Ishikawa (cell line): ENCODE data around the gene DHRS3.

Experiments
- CEBPB ChIP-seq: IDR thresholded peaks from 2 replicates; pipeline ENCODE4 v1.6.1; 2012
- CREB1 ChIP-seq: IDR thresholded peaks from 2 replicates; pipeline ENCODE4 v1.6.1; 2012; ENCODE audit warnings: low read depth
- EGR1 ChIP-seq: IDR thresholded peaks from 2 replicates; pipeline ENCODE4 v1.6.1; 2012
- EP300 ChIP-seq: IDR thresholded peaks from 2 replicates; pipeline ENCODE4 v1.6.1; 2012; ENCODE audit warnings: borderline replicate concordance
- FOXM1 ChIP-seq: IDR thresholded peaks from 2 replicates; pipeline ENCODE4 v1.6.1; 2012; ENCODE audit warnings: low read depth, borderline replicate concordance
- MAX ChIP-seq: IDR thresholded peaks from 2 replicates; pipeline ENCODE4 v1.6.1; 2012
- NFIC ChIP-seq: IDR thresholded peaks from 2 replicates; pipeline ENCODE4 v1.6.1; 2012
- RAD21 ChIP-seq: IDR thresholded peaks from 2 replicates; pipeline ENCODE4 v1.6.1; 2012; ENCODE audit warnings: low read depth
- REST ChIP-seq: IDR thresholded peaks from 2 replicates; pipeline ENCODE4 v1.6.1; 2012; ENCODE audit warnings: low read depth, mild to moderate bottlenecking
- TAF1 ChIP-seq: IDR thresholded peaks from 2 replicates; pipeline ENCODE4 v1.6.1; 2012; ENCODE audit warnings: low read depth, mild to moderate bottlenecking
- TCF12 ChIP-seq: IDR thresholded peaks from 2 replicates; pipeline ENCODE4 v1.6.1; 2012; ENCODE audit warnings: low read depth
- TEAD4 ChIP-seq: IDR thresholded peaks from 2 replicates; pipeline ENCODE4 v1.6.1; 2012
- YY1 ChIP-seq: IDR thresholded peaks from 2 replicates; pipeline ENCODE4 v1.6.1; 2012; ENCODE audit warnings: low read depth
- ZBTB7A ChIP-seq: IDR thresholded peaks from 2 replicates; pipeline ENCODE4 v1.6.1; 2012; ENCODE audit warnings: low read depth
- TF ChIP-seq, protein P1 (sequence below): IDR thresholded peaks from 2 replicates; pipeline ENCODE4 v1.6.1; 2012

The DHRS3 gene

DNA sequence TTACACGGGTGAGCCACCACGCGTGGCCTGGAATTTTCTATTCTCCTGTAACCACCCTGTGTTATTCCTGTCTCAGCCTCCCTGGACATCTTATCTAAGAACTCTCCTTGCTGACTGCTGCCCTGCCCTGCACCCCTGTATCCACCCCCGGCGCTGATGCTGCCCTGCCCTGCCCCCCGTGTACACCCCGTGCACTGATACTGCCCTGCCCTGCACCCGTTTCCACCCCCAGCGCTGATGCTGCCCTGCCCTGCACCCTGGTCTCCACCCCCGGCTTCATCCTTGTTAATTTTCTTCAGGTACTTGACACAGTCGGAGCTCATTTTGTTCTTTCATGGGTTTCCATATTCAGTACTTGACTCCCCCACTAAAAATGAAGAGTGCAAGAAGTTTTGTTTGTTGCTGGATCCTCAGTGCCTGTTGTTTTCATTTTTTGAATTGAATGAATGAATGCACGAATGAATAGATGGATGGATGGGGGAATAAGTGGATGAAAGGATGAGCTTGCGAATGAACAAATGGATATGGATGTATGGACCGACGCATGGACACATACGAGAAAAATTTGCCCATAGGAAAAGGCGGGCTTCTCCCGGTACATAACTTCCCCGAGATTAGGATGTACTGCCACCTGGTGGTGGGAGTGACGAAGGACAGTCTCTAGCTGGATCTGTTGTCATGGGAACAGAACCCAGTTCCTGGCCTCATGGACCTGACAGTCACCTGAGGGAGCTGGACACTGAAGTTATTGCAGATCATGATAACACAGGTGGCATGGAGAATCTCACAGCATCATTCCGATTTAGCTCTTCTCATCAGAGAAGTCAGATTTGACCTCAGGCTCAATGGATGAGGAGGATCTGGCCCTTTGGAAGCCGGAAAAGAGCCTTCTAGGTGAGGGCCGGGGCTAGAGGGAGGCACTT lies 40.8 kb upstream of the DHRS3 start:
- TF ChIP-seq RAD21 (peak; percentile 98), FOXM1 (no peak), TAF1 (no peak)

DNA sequence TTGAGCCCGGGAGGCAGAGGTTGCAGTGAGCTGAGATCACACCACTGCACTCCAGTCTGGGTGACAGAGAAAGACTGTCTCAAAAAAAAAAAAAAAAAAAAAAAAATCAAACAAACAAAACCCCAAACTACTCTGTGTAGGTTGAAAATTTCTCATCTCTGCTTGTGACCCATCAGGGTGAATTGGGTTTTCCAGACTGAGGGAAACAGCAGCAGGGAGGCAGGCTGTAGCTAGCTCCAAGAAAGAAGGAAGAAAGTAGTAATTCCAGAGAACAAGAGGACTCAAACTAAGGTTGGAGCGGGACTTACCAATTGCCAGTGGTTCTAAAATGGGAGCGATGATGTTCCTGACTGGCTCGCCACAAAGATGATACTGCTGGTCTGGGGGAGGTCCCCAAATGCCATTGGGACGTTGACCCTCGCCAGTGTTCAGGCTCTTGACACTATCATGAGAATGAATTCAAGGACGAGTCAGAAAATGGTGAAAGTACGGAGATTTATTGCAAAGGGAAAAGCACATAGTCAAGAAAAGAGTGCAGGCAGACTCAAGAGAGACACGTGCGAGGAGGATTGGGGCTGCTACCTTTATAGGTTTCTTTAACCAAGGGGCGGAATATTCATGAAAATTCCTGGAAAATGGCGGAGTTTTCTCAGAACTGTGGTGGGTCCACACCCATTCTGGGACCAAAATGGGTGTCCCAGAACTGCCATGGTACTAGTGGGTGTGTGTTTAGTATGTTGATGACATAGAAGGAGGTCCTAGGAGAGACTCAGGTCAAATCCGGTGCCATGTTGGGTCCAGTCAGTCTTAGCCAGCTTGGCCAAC lies 39.3 kb upstream of the DHRS3 start:
- no peak for TF ChIP-seq CREB1
- TF ChIP-seq FOXM1: no peak
- no peak for TF ChIP-seq TAF1

- TF ChIP-seq CREB1 (no peak), ZBTB7A (no peak), CEBPB (no peak), EGR1 (no peak), TAF1 (no peak), MAX (no peak), FOXM1 (no peak), RAD21 (no peak), TEAD4 (no peak), TCF12 (no peak), NFIC (no peak)
- TF ChIP-seq, protein P1, sequence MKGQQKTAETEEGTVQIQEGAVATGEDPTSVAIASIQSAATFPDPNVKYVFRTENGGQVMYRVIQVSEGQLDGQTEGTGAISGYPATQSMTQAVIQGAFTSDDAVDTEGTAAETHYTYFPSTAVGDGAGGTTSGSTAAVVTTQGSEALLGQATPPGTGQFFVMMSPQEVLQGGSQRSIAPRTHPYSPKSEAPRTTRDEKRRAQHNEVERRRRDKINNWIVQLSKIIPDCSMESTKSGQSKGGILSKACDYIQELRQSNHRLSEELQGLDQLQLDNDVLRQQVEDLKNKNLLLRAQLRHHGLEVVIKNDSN: no peak
These were observed 38.6 kb upstream of the DHRS3 start for GRCh38 chr1:12656575-12656974.

DNA sequence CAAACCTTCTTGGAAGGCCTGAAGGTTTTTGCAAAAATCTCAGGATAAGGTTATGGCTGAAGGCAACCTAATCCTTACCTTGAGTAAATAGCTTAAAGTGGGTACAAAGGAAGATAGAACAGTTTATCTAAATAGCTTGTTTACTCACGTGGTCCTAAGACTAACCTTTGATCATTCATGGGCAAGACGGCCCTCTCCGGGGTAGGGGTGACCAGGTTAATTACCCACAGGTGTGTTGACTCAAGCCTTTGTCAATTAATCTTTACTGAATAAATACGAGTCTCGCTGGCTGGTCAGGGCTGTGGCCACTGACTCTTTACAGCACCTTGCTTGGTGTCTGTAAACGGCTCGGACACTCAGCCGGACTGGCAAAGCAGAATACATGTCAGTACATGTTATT lies 36.6 kb upstream of the DHRS3 start:
- TF ChIP-seq TAF1 (no peak), EP300 (no peak), CREB1 (no peak), YY1 (no peak), ZBTB7A (no peak), CEBPB (no peak), TEAD4 (no peak), MAX (no peak), REST (no peak), NFIC (no peak), FOXM1 (no peak), TCF12 (no peak), RAD21 (no peak), EGR1 (no peak)
- TF ChIP-seq, protein P1: no peak

DNA sequence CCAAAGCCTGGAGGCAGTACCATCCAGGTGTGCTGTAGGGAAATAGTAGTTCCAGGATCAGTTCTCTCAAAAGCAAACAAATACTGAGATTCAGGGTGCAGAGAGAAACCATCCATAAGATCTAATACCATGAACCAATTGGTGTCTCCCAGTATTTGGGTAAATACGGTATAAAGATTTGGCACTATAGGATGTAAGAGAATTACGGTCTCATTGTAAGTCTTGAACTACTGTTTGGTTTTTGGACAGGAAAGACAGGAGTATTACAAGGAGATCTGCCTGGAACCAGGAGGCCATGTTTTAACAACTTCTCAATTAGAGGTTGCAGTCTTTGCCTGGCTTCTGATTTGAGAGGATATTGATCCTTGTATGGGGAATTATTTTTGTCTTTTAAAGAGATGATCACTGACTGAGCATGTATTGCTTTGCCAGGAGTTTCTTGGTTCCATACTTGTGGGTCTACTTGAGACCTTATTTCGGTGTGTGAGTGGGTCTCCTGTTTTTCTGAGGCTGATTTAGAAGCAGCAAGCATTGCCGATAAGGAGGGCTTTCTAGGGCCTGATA lies 36.1 kb upstream of the DHRS3 start:
- no peak for TF ChIP-seq REST
- TF ChIP-seq FOXM1: no peak
